Endothelial cell of umbilical vein (primary cell): ENCODE measurements around the gene CORO2B. TPM values are rescaled to one million over a fixed set of nuclear protein-coding genes. Genes with fewer than 3 reads are reported as not detected.

Source experiments
- BruUV-seq: library from RNA; stranded (reverse); fragments of 400-500 nt; replicated peaks from 2 replicates; lab custom pipeline; 2021; lab: Mats Ljungman, UMichigan
- CTCF ChIA-PET: fragments of 300-600, 350-600 bp; sonication (Branson Sonifier 250); formaldehyde crosslinking; loops from one replicate; lab custom pipeline; 2021; ENCODE audit warnings: antibody characterized with exemption, inconsistent platforms; lab: Charles Lee
- POLR2A ChIA-PET: fragments of 300-600, 350-600 bp; sonication (Branson Sonifier 250); formaldehyde crosslinking; loops from one replicate; lab custom pipeline; 2021; ENCODE audit warnings: antibody characterized with exemption, inconsistent platforms; lab: Charles Lee
- DNase-seq: peaks from one replicate; pipeline ENCODE4 v3.0.0-alpha.2; 2011; ENCODE audit warnings: low read depth, low spot score
- FAIRE-seq: peaks from 2 replicates; lab custom pipeline; 2011; peaks lifted over from hg19 to GRCh38; lab: Jason Lieb, UNC
- H2AFZ ChIP-seq: 2 replicates; pipeline ENCODE4 v1.6.0; 2012; ENCODE audit warnings: low read depth, low read length, control low read depth, inconsistent platforms
- H3K27ac ChIP-seq: 2 replicates; pipeline ENCODE4 v1.5.1; 2011; ENCODE audit warnings: low read depth, mild to moderate bottlenecking, control low read depth, low read length, moderate library complexity; ENCODE audit not compliant: insufficient read depth
- H3K27me3 ChIP-seq, 2 experiments: 2 replicates each; pipeline versions ENCODE4 v1.6.0 to v1.6.1; 2011; ENCODE audit warnings: low read length in 2 of 2, mixed read lengths in 1 of 2; ENCODE audit not compliant: control insufficient read depth in 2 of 2, insufficient read depth in 2 of 2
- H3K36me3 ChIP-seq, 2 experiments: 2 replicates in 1 of 2; 3 replicates in 1 of 2; pipeline ENCODE4 v1.5.1; 2011; ENCODE audit warnings: low read length in 2 of 2, mild to moderate bottlenecking in 1 of 2, moderate library complexity in 1 of 2; ENCODE audit not compliant: control insufficient read depth in 2 of 2, insufficient read depth in 2 of 2; ENCODE audit errors: extremely low read depth in 1 of 2
- H3K4me1 ChIP-seq: 3 replicates; pipeline ENCODE4 v1.5.1; 2011; ENCODE audit warnings: mild to moderate bottlenecking, low read length; ENCODE audit not compliant: control insufficient read depth, insufficient read depth; ENCODE audit errors: extremely low read depth
- H3K4me2 ChIP-seq: 2 replicates; pipeline ENCODE4 v1.6.1; 2011; ENCODE audit warnings: low read length, control low read depth, mixed read lengths; ENCODE audit not compliant: insufficient read depth
- H3K4me3 ChIP-seq, 3 experiments: fragments of 200-600 bp in 1 of 3; sonication (generic), shearing (Covaris generic) in 1 of 3; replicated peaks in 1 of 3; 2 replicates each; pipeline ENCODE4 v1.5.1; 2011 to 2016; ENCODE audit warnings: control low read depth in 3 of 3, low read length in 3 of 3, mild to moderate bottlenecking in 2 of 3, inconsistent platforms in 1 of 3, low read depth in 1 of 3, moderate library complexity in 1 of 3; ENCODE audit not compliant: insufficient read depth in 1 of 3
- H3K79me2 ChIP-seq: 2 replicates; pipeline ENCODE4 v1.6.0; 2012; ENCODE audit warnings: low read length, inconsistent platforms; ENCODE audit not compliant: control insufficient read depth, insufficient read depth
- H3K9ac ChIP-seq: replicated peaks from 2 replicates; pipeline ENCODE3; 2011; ENCODE audit warnings: low read length, control low read depth; ENCODE audit not compliant: insufficient read depth; ENCODE audit errors: extremely low read depth
- H3K9me1 ChIP-seq: replicated peaks from 3 replicates; pipeline ENCODE4 v1.6.0; 2011; ENCODE audit warnings: mild to moderate bottlenecking, low read length; ENCODE audit not compliant: control insufficient read depth, insufficient read depth; ENCODE audit errors: extremely low read depth
- H3K9me3 ChIP-seq: replicated peaks from 2 replicates; pipeline ENCODE4 v1.5.1; 2012; ENCODE audit warnings: low read length, inconsistent platforms; ENCODE audit not compliant: control insufficient read depth, insufficient read depth
- H4K20me1 ChIP-seq: replicated peaks from 2 replicates; pipeline ENCODE3; 2011; ENCODE audit warnings: mild to moderate bottlenecking, low read length; ENCODE audit not compliant: control insufficient read depth, insufficient read depth; ENCODE audit errors: extremely low read depth
- EZH2 ChIP-seq: IDR thresholded peaks from 2 replicates; pipeline ENCODE4 v1.6.1; 2012; ENCODE audit warnings: borderline replicate concordance, low read depth, mild to moderate bottlenecking, moderate library complexity, low read length, inconsistent platforms; ENCODE audit not compliant: severe bottlenecking
- FOS ChIP-seq: IDR thresholded peaks from 2 replicates; pipeline ENCODE4 v1.6.1; 2011; ENCODE audit warnings: mild to moderate bottlenecking, low read length, moderate library complexity, borderline replicate concordance; ENCODE audit not compliant: insufficient read depth
- GATA2 ChIP-seq: IDR thresholded peaks from 2 replicates; pipeline ENCODE4 v1.7.0; 2011; ENCODE audit warnings: low read depth, mild to moderate bottlenecking, moderate library complexity, mixed read lengths, low read length; ENCODE audit not compliant: insufficient read length, insufficient read depth
- POLR2A ChIP-seq: IDR thresholded peaks from 2 replicates; pipeline ENCODE4 v1.6.1; 2012; ENCODE audit warnings: low read depth, mild to moderate bottlenecking, control low read depth, low read length
- POLR2AphosphoS5 ChIP-seq: IDR thresholded peaks from 2 replicates; pipeline ENCODE4 v1.6.1; 2012; ENCODE audit warnings: low read depth, mild to moderate bottlenecking, control low read depth, low read length, moderate library complexity; ENCODE audit not compliant: insufficient read depth
- dilution Hi-C: fragments of 300-500 bp; cut with MboI; formaldehyde crosslinking; loops from one replicate; pipeline ENCODE4 v1.15.0; 2019; ENCODE audit warnings: low sequenced_read_pairs; ENCODE audit not compliant: extremely low pct_ligation_motif_present
- intact Hi-C: fragments of 100-400 bp; cut with micrococcal nuclease; formaldehyde crosslinking; loops from one replicate; pipeline ENCODE4 v1.10.0; 2022
- polyA plus RNA-seq, 4 experiments: library from polyadenylated mRNA; depleted of rRNA in 3 of 4; stranded (reverse) in 3 of 4; unstranded in 1 of 4; fragments of >200 nt; gene quantifications; 2 replicates each; pipeline versions ENCODE4 v1.2.1 to v1.2.3, GENCODE V29; 2011 to 2012; ENCODE audit warnings: missing spikeins in 1 of 4
- total RNA-seq: library from RNA; stranded (reverse); gene quantifications from 2 replicates; pipeline ENCODE4 v1.2.3, GENCODE V29; 2021
- TF ChIP-seq, protein P1 (sequence below): IDR thresholded peaks from 2 replicates; pipeline ENCODE4 v1.6.1; 2011; ENCODE audit not compliant: insufficient read depth, insufficient read length
- TF ChIP-seq, protein P2 (sequence below), 2 donors: IDR thresholded peaks; 1 replicate in 1 of 2; 2 replicates in 1 of 2; pipeline ENCODE4 v1.5.1; 2011; ENCODE audit warnings: low read length in 2 of 2, mild to moderate bottlenecking in 2 of 2, moderate library complexity in 2 of 2, control low read depth in 1 of 2, inconsistent platforms in 1 of 2, low read depth in 1 of 2; ENCODE audit not compliant: insufficient read depth in 1 of 2; ENCODE audit errors: extremely low read depth in 1 of 2

Gene CORO2B
- total and polyA plus RNA-seq, 2 donors (not counting 3 experiments of a cell fraction or from before 2014, with no cell fraction given) = 2.4 to 3.7 TPM

DNA sequence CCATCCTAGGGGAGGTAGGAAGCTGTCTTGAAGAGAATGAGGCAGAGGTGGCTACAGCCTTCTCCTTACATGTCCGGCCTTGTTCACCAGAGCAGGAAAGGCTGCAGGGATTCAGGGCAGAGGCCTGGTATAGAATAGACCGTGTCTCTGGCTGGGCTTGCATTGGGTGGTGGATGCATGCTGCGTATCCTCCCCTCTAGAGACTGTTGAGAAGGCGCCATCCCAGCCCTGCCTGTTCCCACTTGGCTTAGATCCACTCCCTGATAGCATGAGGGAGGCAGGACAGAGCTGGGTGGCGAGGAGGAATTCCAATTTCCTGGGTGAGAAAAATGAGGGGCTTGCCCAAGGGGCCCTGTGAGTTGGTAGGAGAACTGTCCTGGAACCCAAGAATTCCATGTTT, 57.5 kb downstream of the CORO2B start:
- H3K4me1 ChIP-seq = no peaks in the 10 kb centered on the region
- no TSS peak for BruUV-seq
- H3K36me3 ChIP-seq = no peaks in the 10 kb centered on the region
- no peaks in the 10 kb centered on the region for H3K9me3 ChIP-seq
- DNase-seq (no peak), FAIRE-seq (no peak)
- no peak overlapping the region for H3K9ac ChIP-seq
- no peak for TF ChIP-seq FOS
- no peak for TF ChIP-seq POLR2AphosphoS5
- no peak for TF ChIP-seq GATA2
- no peak for TF ChIP-seq EZH2
- TF ChIP-seq, protein P1, sequence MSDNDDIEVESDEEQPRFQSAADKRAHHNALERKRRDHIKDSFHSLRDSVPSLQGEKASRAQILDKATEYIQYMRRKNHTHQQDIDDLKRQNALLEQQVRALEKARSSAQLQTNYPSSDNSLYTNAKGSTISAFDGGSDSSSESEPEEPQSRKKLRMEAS = no peak
- TF ChIP-seq, protein P2, sequence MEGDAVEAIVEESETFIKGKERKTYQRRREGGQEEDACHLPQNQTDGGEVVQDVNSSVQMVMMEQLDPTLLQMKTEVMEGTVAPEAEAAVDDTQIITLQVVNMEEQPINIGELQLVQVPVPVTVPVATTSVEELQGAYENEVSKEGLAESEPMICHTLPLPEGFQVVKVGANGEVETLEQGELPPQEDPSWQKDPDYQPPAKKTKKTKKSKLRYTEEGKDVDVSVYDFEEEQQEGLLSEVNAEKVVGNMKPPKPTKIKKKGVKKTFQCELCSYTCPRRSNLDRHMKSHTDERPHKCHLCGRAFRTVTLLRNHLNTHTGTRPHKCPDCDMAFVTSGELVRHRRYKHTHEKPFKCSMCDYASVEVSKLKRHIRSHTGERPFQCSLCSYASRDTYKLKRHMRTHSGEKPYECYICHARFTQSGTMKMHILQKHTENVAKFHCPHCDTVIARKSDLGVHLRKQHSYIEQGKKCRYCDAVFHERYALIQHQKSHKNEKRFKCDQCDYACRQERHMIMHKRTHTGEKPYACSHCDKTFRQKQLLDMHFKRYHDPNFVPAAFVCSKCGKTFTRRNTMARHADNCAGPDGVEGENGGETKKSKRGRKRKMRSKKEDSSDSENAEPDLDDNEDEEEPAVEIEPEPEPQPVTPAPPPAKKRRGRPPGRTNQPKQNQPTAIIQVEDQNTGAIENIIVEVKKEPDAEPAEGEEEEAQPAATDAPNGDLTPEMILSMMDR (IDR thresholded peaks at IDR 0.05; ENCODE audit: extremely low read depth in 1 of 2, insufficient read depth in 1 of 2, low read depth in 1 of 2, low read length in 2 of 2) = no peak
- TF ChIP-seq POLR2A = no peak
- no peaks in the 10 kb centered on the region for H3K9me1 ChIP-seq
- dilution Hi-C loops = no loop called here
- H3K4me3 ChIP-seq = no peak overlapping the region
- intact Hi-C loops = no loop called here
- CTCF ChIA-PET = interaction anchor here (1.2 to 2.2 kb wide), 6 partner anchors 9 to 76 kb away, joined by 3 to 7 read pairs (median 4); no protein-coding TSS in a partner anchor
- H3K27me3 ChIP-seq = no peaks in the 10 kb centered on the region
- no peaks in the 10 kb centered on the region for H3K79me2 ChIP-seq
- H3K4me2 ChIP-seq = no peak overlapping the region
- H3K27ac ChIP-seq = no peak overlapping the region
- no peak overlapping the region for H2AFZ ChIP-seq
- no peaks in the 10 kb centered on the region for H4K20me1 ChIP-seq
- POLR2A ChIA-PET = no interaction called here
